IMR-90 (cell line): Measurements from ENCODE around the gene KAT7. TPM values are rescaled to one million over a fixed set of nuclear protein-coding genes. Genes with fewer than 3 reads are reported as not detected.

Experiments used
- ATAC-seq: fragments of 200-7000 bp; cut with Tn5 transposase; 2 replicates; pipeline ENCODE4 v1.9.1; 2020; ENCODE audit warnings: low read depth, mild to moderate bottlenecking, moderate library complexity
- BruUV-seq: library from RNA; stranded (reverse); fragments of 400-500 nt; replicated peaks from 2 replicates; lab custom pipeline; 2021; lab: Mats Ljungman, UMichigan
- CTCF ChIA-PET: fragments of 300-600 bp; formaldehyde crosslinking; extraction: SDS; loops from one replicate; lab custom pipeline; 2021; ENCODE audit warnings: antibody characterized with exemption; lab: Yijun Ruan, JAX
- POLR2A ChIA-PET: fragments of 300-600 bp; sonication (Branson Sonifier 250); formaldehyde crosslinking; loops from one replicate; lab custom pipeline; 2022; ENCODE audit warnings: antibody characterized with exemption; ENCODE audit not compliant: unreplicated experiment; lab: Charles Lee
- DNase-seq: peaks from one replicate; pipeline ENCODE4 v3.0.0; 2013
- H2AFZ ChIP-seq: replicated peaks from 2 replicates; pipeline ENCODE3; 2013; ENCODE audit warnings: low read length, mild to moderate bottlenecking; ENCODE audit not compliant: poor library complexity
- H2AK5ac ChIP-seq: 2 replicates; pipeline ENCODE4 v1.6.1; 2013; ENCODE audit warnings: low read depth, low read length, inconsistent platforms
- H2AK9ac ChIP-seq: replicated peaks from 2 replicates; pipeline ENCODE3; 2013; ENCODE audit warnings: mild to moderate bottlenecking, low read depth, low read length, moderate library complexity; ENCODE audit not compliant: poor library complexity
- H2BK120ac ChIP-seq: 2 replicates; pipeline ENCODE4 v1.6.1; 2013; ENCODE audit warnings: low read depth, low read length, inconsistent platforms
- H2BK15ac ChIP-seq: 3 replicates; pipeline ENCODE4 v1.6.1; 2013; ENCODE audit warnings: low read depth, low read length, inconsistent platforms
- H2BK20ac ChIP-seq: 2 replicates; pipeline ENCODE4 v1.6.1; 2013; ENCODE audit warnings: low read depth, mild to moderate bottlenecking, inconsistent platforms, low read length, moderate library complexity
- H2BK5ac ChIP-seq: 2 replicates; pipeline ENCODE4 v1.6.1; 2013; ENCODE audit warnings: mild to moderate bottlenecking, low read depth, low read length, inconsistent platforms; ENCODE audit not compliant: poor library complexity, severe bottlenecking
- H3K14ac ChIP-seq: replicated peaks from 2 replicates; pipeline ENCODE4 v1.6.1; 2013; ENCODE audit warnings: low read depth, low read length, inconsistent platforms
- H3K18ac ChIP-seq: 2 replicates; pipeline ENCODE4 v1.6.1; 2013; ENCODE audit warnings: low read depth, low read length, control low read depth
- H3K23ac ChIP-seq: 2 replicates; pipeline ENCODE4 v1.6.1; 2013; ENCODE audit warnings: low read depth, low read length, inconsistent platforms
- H3K27ac ChIP-seq: 2 replicates; pipeline ENCODE4 v1.5.1; 2013; ENCODE audit warnings: mild to moderate bottlenecking, control low read depth, low read length; ENCODE audit not compliant: insufficient read depth
- H3K27me3 ChIP-seq: 2 replicates; pipeline ENCODE4 v1.6.1; 2013; ENCODE audit warnings: low read length; ENCODE audit not compliant: control insufficient read depth, insufficient read depth
- H3K36me3 ChIP-seq: 2 replicates; pipeline ENCODE4 v1.6.1; 2013; ENCODE audit warnings: low read length, mixed read lengths; ENCODE audit not compliant: control insufficient read depth, insufficient read depth
- H3K4ac ChIP-seq: 2 replicates; pipeline ENCODE4 v1.6.1; 2013; ENCODE audit warnings: low read depth, low read length, inconsistent platforms
- H3K4me1 ChIP-seq: 2 replicates; pipeline ENCODE4 v1.6.1; 2013; ENCODE audit warnings: low read length, mixed read lengths; ENCODE audit not compliant: control insufficient read depth, insufficient read depth
- H3K4me2 ChIP-seq: 2 replicates; pipeline ENCODE4 v1.6.1; 2013; ENCODE audit warnings: low read depth, mild to moderate bottlenecking, control low read depth, low read length, moderate library complexity
- H3K4me3 ChIP-seq: 2 replicates; pipeline ENCODE4 v1.5.1; 2013; ENCODE audit warnings: low read depth, mild to moderate bottlenecking, control low read depth, low read length, moderate library complexity; ENCODE audit not compliant: insufficient read depth
- H3K56ac ChIP-seq: 2 replicates; pipeline ENCODE4 v1.6.1; 2013; ENCODE audit warnings: low read length, inconsistent platforms; ENCODE audit not compliant: insufficient read depth; ENCODE audit errors: extremely low read depth
- H3K79me1 ChIP-seq, 2 experiments: 2 replicates each; pipeline ENCODE4 v1.6.1; 2013; ENCODE audit warnings: low read length in 2 of 2, inconsistent platforms in 1 of 2, low read depth in 1 of 2
- H3K9ac ChIP-seq: 2 replicates; pipeline ENCODE4 v1.6.1; 2013; ENCODE audit warnings: low read depth, low read length, control low read depth
- H3K9me1 ChIP-seq: 2 replicates; pipeline ENCODE4 v1.6.1; 2013; ENCODE audit warnings: low read length, inconsistent platforms; ENCODE audit not compliant: insufficient read depth
- H3K9me3 ChIP-seq: 2 replicates; pipeline ENCODE4 v1.6.1; 2013; ENCODE audit warnings: low read length; ENCODE audit not compliant: control insufficient read depth, insufficient read depth
- H4K20me1 ChIP-seq: 2 replicates; pipeline ENCODE4 v1.6.1; 2013; ENCODE audit warnings: low read length, inconsistent platforms; ENCODE audit not compliant: insufficient read depth
- H4K5ac ChIP-seq: 2 replicates; pipeline ENCODE4 v1.6.1; 2013; ENCODE audit warnings: mild to moderate bottlenecking, low read depth, low read length, control low read depth
- H4K8ac ChIP-seq, 2 experiments: 2 replicates each; pipeline ENCODE4 v1.6.1; 2013; ENCODE audit warnings: low read depth in 2 of 2, low read length in 2 of 2, control low read depth in 1 of 2, inconsistent platforms in 1 of 2
- H4K91ac ChIP-seq: 2 replicates; pipeline ENCODE4 v1.6.1; 2013; ENCODE audit warnings: low read depth, low read length, inconsistent platforms; ENCODE audit not compliant: insufficient read depth
- BHLHE40 ChIP-seq: fragments of 150-350 bp; IDR thresholded peaks from 2 replicates; pipeline ENCODE4 v1.6.1; 2016; ENCODE audit warnings: mild to moderate bottlenecking, low read depth, low read length
- CEBPB ChIP-seq: IDR thresholded peaks from 2 replicates; pipeline ENCODE4 v1.6.1; 2012; ENCODE audit warnings: low read depth, low read length, improper control_type of control experiment
- CHD1 ChIP-seq: IDR thresholded peaks from 2 replicates; pipeline ENCODE4 v1.6.1; 2012; ENCODE audit warnings: low read depth, low read length, improper control_type of control experiment
- CTCF ChIP-seq: conservative IDR thresholded peaks from 2 replicates; pipeline ENCODE4 v1.5.1; 2012; ENCODE audit warnings: mild to moderate bottlenecking, low read depth, low read length, improper control_type of control experiment
- ELK1 ChIP-seq: fragments of 150-350 bp; IDR thresholded peaks from 2 replicates; pipeline ENCODE4 v1.6.1; 2016; ENCODE audit warnings: low read depth, mild to moderate bottlenecking, low read length, moderate library complexity, borderline replicate concordance
- FOS ChIP-seq: fragments of 150-350 bp; IDR thresholded peaks from 2 replicates; pipeline ENCODE4 v1.6.1; 2016; ENCODE audit warnings: low read depth, low read length
- MAFK ChIP-seq: IDR thresholded peaks from 2 replicates; pipeline ENCODE4 v1.6.1; 2012; ENCODE audit warnings: low read depth, low read length, improper control_type of control experiment
- MAZ ChIP-seq: IDR thresholded peaks from 2 replicates; pipeline ENCODE4 v1.6.1; 2012; ENCODE audit warnings: low read depth, mild to moderate bottlenecking, low read length, improper control_type of control experiment, moderate library complexity, borderline replicate concordance
- MXI1 ChIP-seq: IDR thresholded peaks from 2 replicates; pipeline ENCODE4 v1.6.1; 2012; ENCODE audit warnings: low read depth, mild to moderate bottlenecking, low read length, moderate library complexity, borderline replicate concordance
- NFE2L2 ChIP-seq: fragments of 150-350 bp; IDR thresholded peaks from 2 replicates; pipeline ENCODE4 v1.6.1; 2016; ENCODE audit warnings: low read depth, mild to moderate bottlenecking, low read length
- POLR2A ChIP-seq: IDR thresholded peaks from 2 replicates; pipeline ENCODE4 v1.6.1; 2012; ENCODE audit warnings: mild to moderate bottlenecking, low read depth, low read length
- RAD21 ChIP-seq: IDR thresholded peaks from 2 replicates; pipeline ENCODE4 v1.6.1; 2012; ENCODE audit warnings: low read length, improper control_type of control experiment
- RCOR1 ChIP-seq: IDR thresholded peaks from 2 replicates; pipeline ENCODE4 v1.6.1; 2012; ENCODE audit warnings: mild to moderate bottlenecking, low read length, improper control_type of control experiment; ENCODE audit not compliant: insufficient replicate concordance
- SMC3 ChIP-seq: fragments of 150-350 bp; IDR thresholded peaks from 2 replicates; pipeline ENCODE4 v1.6.1; 2016; ENCODE audit warnings: low read depth, mild to moderate bottlenecking, antibody characterized with exemption, low read length, moderate library complexity
- USF2 ChIP-seq: fragments of 150-350 bp; IDR thresholded peaks from 2 replicates; pipeline ENCODE4 v1.6.1; 2017; ENCODE audit warnings: mild to moderate bottlenecking, antibody characterized with exemption, low read length, low read depth
- WGBS, 2 experiments: methylation state at CpG; one replicate each; pipeline versions ENCODE4 v1.1.5 to v1.1.7; 2013; ENCODE audit warnings: missing lambda C conversion rate in 2 of 2; ENCODE audit not compliant: insufficient read length in 1 of 2; ENCODE audit errors: extremely low coverage in 2 of 2; 5-methylcytosine and 5-hydroxymethylcytosine counted together
- dilution Hi-C: fragments of 300-500 bp; cut with HindIII; formaldehyde crosslinking; loops from one replicate; pipeline ENCODE4 v1.14.3; 2018; ENCODE audit warnings: low sequenced_read_pairs; ENCODE audit not compliant: unreplicated experiment
- in situ Hi-C: fragments of 300-500 bp; cut with MboI; formaldehyde crosslinking; loops from 3 replicates; pipeline ENCODE4 v1.14.3; 2019; ENCODE audit warnings: low sequenced_read_pairs, inconsistent platforms, mixed read lengths
- intact Hi-C: fragments of 100-400 bp; cut with micrococcal nuclease; formaldehyde crosslinking; loops from 2 replicates; pipeline ENCODE4 v1.10.0; 2022
- polyA plus RNA-seq, 3 experiments: library from polyadenylated mRNA; depleted of rRNA; stranded (reverse); fragments of >200 nt; gene quantifications; 2 replicates each; pipeline ENCODE4 v1.2.3, GENCODE V29; 2012; ENCODE audit warnings: low replicate concordance in 1 of 3
- total RNA-seq: library from RNA; depleted of rRNA; stranded (reverse); fragments of >200 nt; gene quantifications from 2 replicates; pipeline ENCODE4 v1.2.3, GENCODE V29; 2012

Gene KAT7
- total and polyA plus RNA-seq, 2 of the 4 experiments (the other 2 are of a cell fraction): 16.9 to 21.9 TPM

- Histone ChIP-seq H3K4me2 (no peak overlapping the region), H3K27ac (no peak overlapping the region), H4K5ac (no peak overlapping the region), H3K4ac (no peak overlapping the region), H3K27me3 (no peaks in the 10 kb centered on the region), H3K14ac (no peak overlapping the region), H2BK120ac (no peak overlapping the region), H2BK5ac (no peak overlapping the region), H2AK5ac (no peak overlapping the region), H3K9me3 (no peaks in the 10 kb centered on the region), H3K9ac (no peak overlapping the region), H3K4me1 (peaks cover 9% of the 10 kb centered on the region), H2BK20ac (no peak overlapping the region), H3K79me1 (no peaks in the 10 kb centered on the region), H4K8ac (no peak overlapping the region), H3K23ac (no peak overlapping the region), H2BK15ac (no peak overlapping the region), H3K56ac (no peak overlapping the region), H3K36me3 (no peaks in the 10 kb centered on the region), H2AFZ (no peak overlapping the region), H4K20me1 (no peaks in the 10 kb centered on the region), H2AK9ac (no peak overlapping the region), H3K4me3 (no peak overlapping the region), H3K9me1 (peaks cover 12% of the 10 kb centered on the region), H4K91ac (no peak overlapping the region), H3K18ac (no peak overlapping the region)
- ChIA-PET CTCF (no interaction called here), POLR2A (no interaction called here)
- in situ Hi-C loops (no loop called here), intact Hi-C loops (no loop called here), dilution Hi-C loops (no loop called here)
- WGBS, 2 experiments: no CpG with 5 or more reads among the region's 3 CpGs
- no peak for DNase-seq
- no peak for ATAC-seq
- no TSS peak for BruUV-seq
- TF ChIP-seq MXI1 (no peak), USF2 (no peak), SMC3 (no peak), MAFK (no peak), POLR2A (no peak), CEBPB (no peak), CHD1 (no peak), NFE2L2 (no peak), FOS (no peak), CTCF (no peak), RCOR1 (no peak), BHLHE40 (no peak), ELK1 (no peak), RAD21 (no peak), MAZ (no peak)
Measured at GRCh38 chr17:49841548-49841947, 53.1 kb downstream of the KAT7 start.
